Small intestine (tissue), 7 donors: ENCODE results near the gene XAB2. TPM values are rescaled to one million over a fixed set of nuclear protein-coding genes. Genes with fewer than 3 reads are reported as not detected.

Experiments
- DNase-seq, 2 donors: peaks; one replicate each; pipeline versions ENCODE4 v3.0.0 to v3.0.0-alpha.2; 2013
- FAIRE-seq: peaks from 2 replicates; lab custom pipeline; 2012; peaks lifted over from hg19 to GRCh38; lab: Jason Lieb, UNC
- H3K27ac ChIP-seq, 3 donors: one replicate each; pipeline ENCODE4 v1.5.1; 2013; ENCODE audit warnings: low read length in 2 of 3, mild to moderate bottlenecking in 2 of 3, control low read depth in 1 of 3, inconsistent platforms in 1 of 3, low read depth in 1 of 3, moderate library complexity in 1 of 3
- H3K27me3 ChIP-seq, 3 donors: one replicate each; pipeline ENCODE4 v1.6.1; 2013; ENCODE audit warnings: low read length in 3 of 3, inconsistent platforms in 1 of 3; ENCODE audit not compliant: control insufficient read depth in 3 of 3, insufficient read depth in 3 of 3
- H3K36me3 ChIP-seq, 3 donors: one replicate each; pipeline ENCODE4 v1.6.1; 2013; ENCODE audit warnings: low read length in 3 of 3, inconsistent platforms in 1 of 3, low read depth in 1 of 3, mild to moderate bottlenecking in 1 of 3, moderate library complexity in 1 of 3; ENCODE audit not compliant: control insufficient read depth in 3 of 3, insufficient read depth in 2 of 3
- H3K4me1 ChIP-seq, 3 donors: one replicate each; pipeline ENCODE4 v1.6.1; 2013; ENCODE audit warnings: low read length in 2 of 3, inconsistent platforms in 1 of 3, low read depth in 1 of 3, mild to moderate bottlenecking in 1 of 3, moderate library complexity in 1 of 3; ENCODE audit not compliant: control insufficient read depth in 3 of 3, insufficient read depth in 2 of 3
- H3K4me3 ChIP-seq, 3 donors: one replicate each; pipeline ENCODE4 v1.5.1; 2013; ENCODE audit warnings: low read length in 3 of 3, control low read depth in 1 of 3, inconsistent platforms in 1 of 3, low read depth in 1 of 3, mild to moderate bottlenecking in 1 of 3, moderate library complexity in 1 of 3
- H3K9me3 ChIP-seq, 2 donors: one replicate each; pipeline ENCODE4 v1.6.1; 2013; ENCODE audit warnings: low read depth in 1 of 2, low read length in 1 of 2; ENCODE audit not compliant: control insufficient read depth in 2 of 2, insufficient read depth in 1 of 2
- WGBS, 3 donors: extraction: QIAGEN DNeasy Blood & Tissue Kit; methylation state at CpG; one replicate each; pipeline ENCODE4 v1.1.7; 2013; 5-methylcytosine and 5-hydroxymethylcytosine counted together
- polyA plus RNA-seq, 4 donors: library from polyadenylated mRNA; stranded (reverse) in 3 of 4; unstranded in 1 of 4; fragments of 200-250 nt in 3 of 4; fragments of 120-200 nt in 1 of 4; gene quantifications; one replicate each; pipeline versions ENCODE4 v1.2.1 to v1.2.3, GENCODE V29; 2013
- donor health status: healthy with polysubstance abuse.
- donor health status: control.
- donor health status: control.
- donor health status: Bipolar disorder and iron deficiency.
- donor health status: healthy.

XAB2 gene
- polyA plus RNA-seq, 4 donors: 24.3 to 31.8 (median 29.3) TPM

GRCh38 chr19:7617172-7617571 lies 12.2 kb downstream of the XAB2 start:
- 89 to 94% (median 91%) methylated on average over 12 of the region's 12 CpGs for WGBS, 3 donors
- no peak overlapping the region for H3K27ac ChIP-seq
- no peak for FAIRE-seq
- no peaks in the 10 kb centered on the region for H3K9me3 ChIP-seq
- DNase-seq: no peak
- peaks cover 0 to 8% (median 3%) of the 10 kb centered on the region in 3 donors for H3K4me1 ChIP-seq
- no peaks in the 10 kb centered on the region for H3K27me3 ChIP-seq
- H3K36me3 ChIP-seq: peaks cover 19 to 87% (median 24%) of the 10 kb centered on the region in 3 donors
- no peak overlapping the region for H3K4me3 ChIP-seq

DNA sequence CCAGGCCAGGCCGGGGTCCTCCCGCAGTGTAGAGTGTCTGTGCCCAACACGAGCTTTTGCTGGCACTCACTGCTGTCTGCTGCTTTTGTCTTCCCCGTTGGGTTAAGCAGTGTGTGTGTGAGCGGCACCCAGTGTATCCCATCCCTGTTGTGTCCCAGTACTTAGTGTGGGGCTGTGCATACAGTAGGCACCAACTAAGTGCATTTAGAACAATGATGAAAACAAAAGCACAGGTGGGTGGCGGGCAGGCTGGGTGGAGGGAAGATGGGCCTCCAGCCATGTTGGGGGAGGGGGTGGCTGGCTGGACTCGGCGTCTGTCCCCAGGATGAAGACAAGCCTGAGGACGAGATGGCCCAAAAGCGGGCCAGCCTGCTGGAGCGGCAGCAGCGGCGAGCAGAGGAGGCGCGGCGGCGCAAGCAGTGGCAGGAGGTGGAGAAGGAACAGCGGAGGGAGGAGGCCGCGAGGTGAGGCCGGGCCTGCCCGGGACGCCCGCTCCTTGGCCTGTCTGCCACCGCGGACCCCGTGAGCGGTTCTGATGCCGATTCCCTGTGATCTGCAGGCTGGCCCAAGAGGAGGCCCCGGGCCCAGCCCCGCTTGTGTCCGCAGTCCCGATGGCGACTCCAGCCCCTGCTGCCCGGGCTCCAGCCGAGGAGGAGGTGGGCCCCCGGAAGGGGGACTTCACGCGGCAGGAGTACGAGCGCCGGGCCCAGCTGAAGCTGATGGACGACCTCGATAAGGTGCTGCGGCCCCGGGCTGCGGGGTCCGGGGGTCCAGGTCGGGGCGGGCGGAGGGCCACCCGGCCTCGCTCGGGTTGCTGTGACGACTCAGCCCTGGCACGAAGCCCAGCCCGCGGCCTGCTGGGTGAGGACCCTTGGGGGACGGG lies 14.2 kb downstream of the XAB2 start:
- FAIRE-seq (no peak), DNase-seq (no peak)
- H3K27me3 ChIP-seq: no peaks in the 10 kb centered on the region
- WGBS, 3 donors: 85 to 89% (median 87%) methylated on average over 48 to 59 of the region's 59 CpGs
- H3K36me3 ChIP-seq: peaks cover 9 to 87% (median 27%) of the 10 kb centered on the region in 3 donors
- no peak overlapping the region for H3K27ac ChIP-seq
- no peak overlapping the region for H3K4me3 ChIP-seq
- no peaks in the 10 kb centered on the region for H3K9me3 ChIP-seq
- peaks cover 0 to 8% (median 3%) of the 10 kb centered on the region in 3 donors for H3K4me1 ChIP-seq

DNA sequence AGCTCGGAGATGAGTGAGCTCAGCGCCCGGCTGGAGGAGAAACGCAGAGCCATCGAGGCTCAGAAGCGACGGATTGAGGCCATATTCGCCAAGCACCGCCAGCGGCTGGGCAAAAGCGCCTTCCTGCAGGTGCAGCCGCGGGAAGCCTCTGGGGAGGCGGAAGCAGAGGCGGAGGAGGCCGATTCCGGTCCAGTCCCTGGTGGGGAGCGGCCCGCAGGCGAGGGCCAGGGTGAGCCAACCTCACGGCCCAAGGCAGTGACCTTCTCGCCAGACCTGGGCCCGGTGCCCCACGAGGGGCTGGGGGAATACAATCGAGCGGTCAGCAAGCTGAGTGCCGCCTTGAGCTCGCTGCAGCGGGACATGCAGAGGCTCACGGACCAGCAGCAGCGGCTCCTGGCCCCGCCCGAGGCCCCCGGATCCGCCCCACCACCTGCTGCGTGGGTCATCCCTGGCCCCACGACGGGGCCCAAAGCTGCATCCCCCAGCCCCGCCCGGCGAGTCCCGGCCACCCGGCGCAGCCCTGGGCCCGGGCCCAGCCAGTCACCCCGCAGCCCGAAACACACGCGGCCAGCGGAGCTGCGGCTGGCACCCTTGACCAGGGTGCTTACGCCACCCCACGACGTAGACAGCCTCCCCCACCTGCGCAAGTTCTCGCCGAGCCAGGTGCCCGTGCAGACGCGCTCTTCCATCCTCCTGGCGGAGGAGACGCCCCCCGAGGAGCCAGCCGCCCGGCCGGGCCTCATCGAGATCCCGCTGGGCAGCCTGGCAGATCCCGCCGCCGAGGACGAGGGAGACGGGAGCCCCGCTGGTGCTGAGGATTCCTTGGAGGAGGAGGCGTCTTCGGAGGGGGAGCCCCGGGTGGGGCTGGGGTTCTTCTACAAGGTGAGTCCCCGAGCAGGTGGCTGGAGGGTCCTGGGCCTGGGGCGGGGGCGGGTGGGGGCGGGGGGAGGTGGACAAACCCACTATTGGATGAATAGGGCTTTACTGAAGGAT lies 16.8 kb downstream of the XAB2 start:
- no peak overlapping the region for H3K4me3 ChIP-seq
- DNase-seq (no peak), FAIRE-seq (no peak)
- H3K9me3 ChIP-seq: no peaks in the 10 kb centered on the region
- H3K27ac ChIP-seq: no peak overlapping the region
- peaks cover 7 to 86% (median 26%) of the 10 kb centered on the region in 3 donors for H3K36me3 ChIP-seq
- 91 to 93% (median 92%) methylated on average over 51 to 81 of the region's 81 CpGs for WGBS, 3 donors
- H3K27me3 ChIP-seq: no peaks in the 10 kb centered on the region
- H3K4me1 ChIP-seq: no peaks in the 10 kb centered on the region

GRCh38 chr19:7611541-7612279 lies 17.6 kb downstream of the XAB2 start:
- no peak overlapping the region for H3K4me3 ChIP-seq
- H3K36me3 ChIP-seq: peaks cover 4 to 86% (median 24%) of the 10 kb centered on the region in 3 donors
- H3K9me3 ChIP-seq: no peaks in the 10 kb centered on the region
- 86 to 97% (median 92%) methylated on average over 31 to 41 of the region's 41 CpGs for WGBS, 3 donors
- H3K27me3 ChIP-seq: no peaks in the 10 kb centered on the region
- no peaks in the 10 kb centered on the region for H3K4me1 ChIP-seq
- no peak overlapping the region for H3K27ac ChIP-seq
- DNase-seq (no peak), FAIRE-seq (no peak)

DNA sequence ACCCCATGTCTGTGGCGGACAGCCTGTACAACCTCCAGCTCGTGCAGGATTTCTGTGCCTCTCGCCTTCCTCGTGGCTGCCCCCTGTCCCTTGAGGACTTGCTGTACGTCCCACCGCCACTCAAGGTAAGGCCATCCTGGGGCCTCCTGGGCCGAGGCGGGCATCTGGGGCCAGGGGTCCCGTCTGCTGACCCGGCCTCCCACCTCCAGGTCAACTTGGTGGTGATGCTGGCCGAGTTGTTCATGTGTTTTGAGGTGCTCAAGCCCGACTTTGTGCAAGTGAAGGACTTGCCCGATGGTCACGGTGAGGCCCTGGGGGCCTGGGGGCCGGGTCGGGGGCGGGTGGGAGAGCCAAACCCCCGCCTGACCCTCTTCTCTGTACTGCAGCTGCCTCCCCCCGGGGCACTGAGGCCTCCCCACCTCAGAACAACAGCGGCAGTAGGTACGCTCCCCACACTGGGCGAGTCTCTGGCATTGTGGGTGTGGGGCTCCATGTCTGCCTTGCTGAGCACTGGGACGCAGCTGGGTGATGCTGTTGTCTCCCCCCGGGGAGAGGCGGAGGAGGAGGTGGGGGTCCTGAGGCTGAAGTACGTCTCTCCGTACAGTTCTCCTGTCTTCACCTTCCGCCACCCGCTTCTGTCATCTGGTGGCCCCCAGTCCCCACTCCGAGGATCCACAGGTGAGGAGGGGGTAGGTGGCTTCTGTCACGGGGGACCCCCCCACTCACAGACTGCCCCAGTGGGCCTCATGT lies 18.7 kb downstream of the XAB2 start:
- FAIRE-seq: no peak
- Histone ChIP-seq H3K27ac (no peak overlapping the region), H3K9me3 (no peaks in the 10 kb centered on the region), H3K4me3 (no peak overlapping the region), H3K36me3 (peaks cover 2 to 89% (median 27%) of the 10 kb centered on the region in 3 donors), H3K27me3 (no peaks in the 10 kb centered on the region), H3K4me1 (no peaks in the 10 kb centered on the region)
- DNase-seq: no peak
- WGBS, 3 donors: 85 to 91% (median 86%) methylated on average over 31 of the region's 31 CpGs

DNA sequence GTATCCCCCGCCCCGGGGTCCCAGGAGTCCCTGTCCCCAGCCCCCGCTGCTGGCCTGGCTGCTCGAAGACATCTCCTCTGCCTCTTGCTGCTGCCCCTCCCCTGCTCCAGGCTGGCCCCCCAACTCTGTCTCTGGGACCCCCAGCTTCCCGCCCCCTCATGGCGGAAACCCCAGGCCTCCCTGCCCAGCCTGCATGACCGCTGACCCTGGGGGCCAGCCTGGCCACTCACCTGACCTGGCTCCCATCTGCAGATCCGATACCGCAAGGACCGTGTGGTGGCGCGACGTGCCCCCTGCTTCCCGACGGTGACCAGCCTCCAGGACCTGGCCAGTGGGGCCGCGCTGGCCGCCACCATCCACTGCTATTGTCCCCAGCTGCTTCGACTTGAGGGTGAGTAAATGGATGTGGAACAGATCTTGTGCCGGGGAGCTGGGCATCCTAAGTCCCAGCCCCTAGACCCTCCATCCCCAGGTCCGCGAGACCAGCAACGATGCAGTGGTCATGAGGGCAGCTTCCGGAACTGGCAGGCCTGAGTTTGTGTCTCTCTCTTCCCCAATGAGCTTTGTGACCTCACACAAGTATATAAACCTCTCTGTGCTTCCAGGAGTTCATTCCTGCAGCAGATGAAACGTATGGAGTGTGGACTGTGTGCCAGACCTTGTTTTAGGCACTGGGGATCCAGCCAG lies 21.3 kb downstream of the XAB2 start:
- Histone ChIP-seq H3K27ac (no peak overlapping the region), H3K27me3 (no peaks in the 10 kb centered on the region), H3K4me3 (no peak overlapping the region), H3K36me3 (peaks cover 2 to 91% (median 19%) of the 10 kb centered on the region in 3 donors), H3K9me3 (no peaks in the 10 kb centered on the region), H3K4me1 (no peaks in the 10 kb centered on the region)
- WGBS, 3 donors: 90 to 97% (median 96%) methylated on average over 24 to 25 of the region's 25 CpGs
- DNase-seq: no peak
- no peak for FAIRE-seq

DNA sequence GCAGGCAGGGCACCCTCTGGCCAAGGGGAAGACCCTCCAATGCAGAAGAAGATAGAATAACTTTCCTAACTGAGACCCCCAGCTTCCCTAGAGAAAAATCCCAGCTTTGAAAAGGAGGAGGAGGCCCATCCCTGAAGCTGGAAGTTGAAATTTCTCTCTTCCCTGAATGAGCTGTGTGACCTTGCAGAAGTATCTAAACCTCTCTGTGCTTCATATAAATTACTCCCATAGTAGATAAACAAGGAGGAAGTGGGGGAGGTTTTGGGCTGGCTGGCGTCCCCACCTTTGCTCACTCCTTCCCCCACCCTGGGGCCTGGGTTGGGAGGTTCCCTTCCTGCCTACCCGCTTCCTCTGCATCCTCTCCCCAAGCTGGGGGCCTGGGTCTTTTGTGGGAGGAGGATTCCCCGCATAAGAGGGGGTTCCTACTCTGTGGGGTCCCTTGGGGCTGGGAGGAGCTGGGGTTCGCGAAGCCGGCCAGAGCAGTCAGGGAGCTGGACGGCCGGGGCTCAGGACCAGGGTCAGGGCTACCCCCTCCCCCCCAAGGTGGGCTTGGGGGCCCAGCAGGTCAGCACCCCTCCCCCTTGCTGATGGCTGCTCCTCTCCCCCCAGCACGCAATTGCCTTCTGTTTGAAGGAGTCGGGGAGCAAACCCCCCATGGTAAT lies 22.0 kb downstream of the XAB2 start:
- WGBS, 3 donors: 73 to 94% (median 88%) methylated on average over 9 to 10 of the region's 10 CpGs
- DNase-seq: no peak
- FAIRE-seq: no peak
- Histone ChIP-seq H3K9me3 (no peaks in the 10 kb centered on the region), H3K4me1 (no peaks in the 10 kb centered on the region), H3K27ac (no peak overlapping the region), H3K27me3 (no peaks in the 10 kb centered on the region), H3K4me3 (no peak overlapping the region), H3K36me3 (peaks cover 2 to 87% (median 19%) of the 10 kb centered on the region in 3 donors)
